Colonic mucosa (tissue), 4 donors: Measurements from ENCODE around the gene UBE2B. TPM values are rescaled to one million over a fixed set of nuclear protein-coding genes. Genes with fewer than 3 reads are reported as not detected.

Source experiments
- DNase-seq: peaks from one replicate; pipeline ENCODE4 v3.0.0-alpha.2; 2020
- H3K27ac ChIP-seq: fragments of 200-600 bp; one replicate; pipeline ENCODE4 v1.8.0; 2021
- H3K27me3 ChIP-seq: fragments of 200-600 bp; one replicate; pipeline ENCODE4 v1.8.0; 2021
- H3K36me3 ChIP-seq: fragments of 200-600 bp; one replicate; pipeline ENCODE4 v1.8.0; 2021
- H3K4me1 ChIP-seq: fragments of 200-600 bp; one replicate; pipeline ENCODE4 v1.8.0; 2021; ENCODE audit warnings: mild to moderate bottlenecking
- H3K4me3 ChIP-seq: fragments of 200-600 bp; one replicate; pipeline ENCODE4 v1.8.0; 2021
- H3K9ac ChIP-seq, 2 donors: one replicate each; pipeline ENCODE4 v1.7.0; 2013; ENCODE audit warnings: control low read depth in 2 of 2, low read depth in 2 of 2, low read length in 2 of 2
- H3K9me3 ChIP-seq: fragments of 200-600 bp; one replicate; pipeline ENCODE4 v1.8.0; 2021
- CTCF ChIP-seq: fragments of 200-600 bp; IDR thresholded peaks from one replicate; pipeline ENCODE4 v1.8.0; 2022; ENCODE audit warnings: antibody characterized with exemption, mild to moderate bottlenecking
- intact Hi-C: fragments of 100-400 bp; cut with DNase I; formaldehyde crosslinking; loops from one replicate; pipeline ENCODE4 v1.14.1; 2022
- total RNA-seq, 2 donors: library from RNA; stranded (reverse); fragmentation: NEBNext Ultra II Directional in 1 of 2; extraction: Animal tissue kit (Norgen Biotek cat#: 25700) in 1 of 2; gene quantifications; one replicate each; pipeline ENCODE4 v1.2.1, GENCODE V29; 2021
- donor health status: healthy.
- donor health status: DM: no; HTN: no; CAD: no.
- donor health status: DM: no; HTN: no; CAD: no.

UBE2B gene
- total RNA-seq, 2 donors from 2014 or later, result 55.2 to 128 TPM

GRCh38 chr5:134438721-134439123 is 67.4 kb downstream of the UBE2B start:
- no peak for TF ChIP-seq CTCF
- no peak for DNase-seq
- Histone ChIP-seq H3K4me1 (peaks cover 6% of the 10 kb centered on the region), H3K36me3 (no peaks in the 10 kb centered on the region), H3K9me3 (no peaks in the 10 kb centered on the region), H3K9ac (peak overlapping the region in 1 of 2 donors; percentile 53), H3K4me3 (no peak overlapping the region), H3K27ac (no peak overlapping the region), H3K27me3 (no peaks in the 10 kb centered on the region)
- intact Hi-C loops, result no loop called here

- no peak for TF ChIP-seq CTCF
- Histone ChIP-seq H3K4me1 (peaks cover 6% of the 10 kb centered on the region), H3K36me3 (no peaks in the 10 kb centered on the region), H3K27ac (no peak overlapping the region), H3K4me3 (no peak overlapping the region), H3K27me3 (no peaks in the 10 kb centered on the region), H3K9ac (peak overlapping the region in 1 of 2 donors; percentile 53), H3K9me3 (no peaks in the 10 kb centered on the region)
- peak; percentile 79 for DNase-seq
- intact Hi-C loops, result no loop called here
These were observed 67.9 kb downstream of the UBE2B start for GRCh38 chr5:134439210-134439654.

GRCh38 chr5:134440201-134440755 is 68.9 kb downstream of the UBE2B start:
- Histone ChIP-seq H3K9ac (no peak overlapping the region), H3K4me1 (peaks cover 6% of the 10 kb centered on the region)
- DNase-seq, result no peak

More at GRCh38 chr5:134440201-134440755, 68.9 kb downstream of the UBE2B start:
- no peaks in the 10 kb centered on the region for H3K27me3 ChIP-seq
- H3K4me3 ChIP-seq, result no peak overlapping the region
- no peak for TF ChIP-seq CTCF
- H3K27ac ChIP-seq, result no peak overlapping the region
- H3K9me3 ChIP-seq, result no peaks in the 10 kb centered on the region
- no peaks in the 10 kb centered on the region for H3K36me3 ChIP-seq
- intact Hi-C loops, result no loop called here

Other genes with a start within 250 kb of the UBE2B start
- 100 to 1,000 TPM; 235 to 272 TPM for gene SKP1, start 194.6 kb upstream of the UBE2B start, total RNA-seq
- gene PPP2CA, start 145.5 kb upstream of the UBE2B start, total RNA-seq, result 100 to 1,000 TPM; 147 to 150 TPM
- gene CDKL3, start 4.4 kb upstream of the UBE2B start, total RNA-seq, result under 1 TPM; 0.53 to 0.54 TPM
- gene CDKN2AIPNL, start 40.3 kb downstream of the UBE2B start, total RNA-seq, result 10 to 100 TPM; 14.5 to 26.3 TPM
- 10 to 100 TPM; 24.1 to 33.3 TPM for gene JADE2, start 154.1 kb downstream of the UBE2B start, total RNA-seq